ENCODE measurements around the gene MAP3K19. TPM values are rescaled to one million over a fixed set of nuclear protein-coding genes. Genes with fewer than 3 reads are reported as not detected.

MAP3K19 gene
- polyA plus RNA-seq, 1 donor (not counting 4 experiments of a cell fraction or from before 2014, with no cell fraction given) = not detected

DNA sequence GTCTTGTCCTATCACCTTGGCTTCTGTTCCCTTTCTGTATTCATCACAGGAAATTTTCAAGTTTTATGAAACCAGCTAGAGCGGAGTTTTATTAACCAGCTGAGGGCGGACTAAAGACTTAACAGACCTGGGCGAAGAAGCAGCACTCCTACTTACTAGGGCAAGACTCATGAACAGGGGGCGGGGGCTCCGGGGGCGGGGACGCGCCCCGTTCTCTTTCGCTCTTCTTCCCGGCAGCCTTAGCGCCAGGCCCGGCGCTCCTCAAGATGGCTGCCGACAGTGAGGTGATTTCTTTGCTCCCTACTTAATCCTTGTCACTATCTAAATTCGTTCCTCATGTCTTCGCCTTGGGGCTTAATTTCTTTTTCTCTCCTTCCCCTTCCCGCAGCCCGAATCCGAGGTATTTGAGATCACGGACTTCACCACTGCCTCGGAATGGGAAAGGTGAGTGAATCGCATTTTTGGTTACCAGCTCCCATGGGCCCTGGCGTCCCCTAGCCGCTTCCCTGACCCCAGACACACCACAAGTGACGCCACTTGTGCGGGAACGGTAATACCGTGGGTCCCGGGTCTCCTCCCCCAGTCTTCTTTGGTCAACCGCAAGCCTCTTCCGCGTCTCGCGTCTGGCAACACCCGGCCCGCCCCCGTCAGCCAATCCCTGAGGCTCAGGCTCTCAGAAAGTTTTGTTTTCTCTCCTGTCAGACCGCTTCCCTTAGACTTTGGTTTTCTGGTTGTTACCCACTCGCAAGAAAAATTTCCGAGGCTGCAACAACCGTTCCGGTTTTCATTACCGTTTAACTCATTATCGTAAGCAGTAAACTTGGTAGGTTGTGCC lies 5.0 kb upstream of the MAP3K19 start, which contains the start of gene RAB3GAP1:
Gene RAB3GAP1, plus strand, starts transcription at position 251 of the 835 bp plus-strand sequence. Its CDS starts 16 bp downstream, at position 267.
- Histone ChIP-seq H3K9me3 (ENCODE audit: control insufficient read depth, low read depth, low read length) (no peaks in the 10 kb centered on the region), H3K9ac (ENCODE audit: control insufficient read depth, extremely low read depth, insufficient read depth, low read length) (peak within 1 kb of the TSS; percentile 100), H2AFZ (ENCODE audit: control insufficient read depth, low read length) (peak within 1 kb of the TSS; percentile 100), H3K36me3 (ENCODE audit: control insufficient read depth in 2 of 2, extremely low read depth in 1 of 2, insufficient read depth in 2 of 2, low read length in 2 of 2) (no peaks in the 10 kb centered on the region), H3K4me3 (ENCODE audit: control insufficient read depth in 2 of 3, extremely low read depth in 1 of 3, insufficient read depth in 2 of 3, low read depth in 1 of 3, low read length in 3 of 3) (peak within 1 kb of the TSS; percentile 76 to 100 (median 99)), H3K27ac (ENCODE audit: control insufficient read depth, insufficient read depth, low read length) (peak within 1 kb of the TSS; percentile 100), H3K27me3 (ENCODE audit: control insufficient read depth, extremely low read depth, insufficient read depth, low read length) (no peaks in the 10 kb centered on the region), H3K79me2 (ENCODE audit: control insufficient read depth, insufficient read depth, low read length) (peaks cover 45% of the 10 kb centered on the region), H3K9me1 (ENCODE audit: control insufficient read depth, extremely low read depth, insufficient read depth, low read length) (no peaks in the 10 kb centered on the region), H3K4me1 (ENCODE audit: control insufficient read depth, extremely low read depth, insufficient read depth, low read length) (peaks cover 26% of the 10 kb centered on the region), H4K20me1 (ENCODE audit: control insufficient read depth, extremely low read depth, insufficient read depth, low read length) (no peaks in the 10 kb centered on the region), H3K4me2 (ENCODE audit: control insufficient read depth, extremely low read depth, insufficient read depth, low read depth, low read length) (peak within 1 kb of the TSS; percentile 90)
- dilution Hi-C loops (cut with MboI; ENCODE audit: extremely low pct_ligation_motif_present, low sequenced_read_pairs) = no loop called here
- no peak for DNase-seq (ENCODE audit: low read depth, low spot score)
- TF ChIP-seq EZH2 (IDR thresholded peaks at IDR 0.05; ENCODE audit: low read length) = no peak
- TF ChIP-seq, protein P1, sequence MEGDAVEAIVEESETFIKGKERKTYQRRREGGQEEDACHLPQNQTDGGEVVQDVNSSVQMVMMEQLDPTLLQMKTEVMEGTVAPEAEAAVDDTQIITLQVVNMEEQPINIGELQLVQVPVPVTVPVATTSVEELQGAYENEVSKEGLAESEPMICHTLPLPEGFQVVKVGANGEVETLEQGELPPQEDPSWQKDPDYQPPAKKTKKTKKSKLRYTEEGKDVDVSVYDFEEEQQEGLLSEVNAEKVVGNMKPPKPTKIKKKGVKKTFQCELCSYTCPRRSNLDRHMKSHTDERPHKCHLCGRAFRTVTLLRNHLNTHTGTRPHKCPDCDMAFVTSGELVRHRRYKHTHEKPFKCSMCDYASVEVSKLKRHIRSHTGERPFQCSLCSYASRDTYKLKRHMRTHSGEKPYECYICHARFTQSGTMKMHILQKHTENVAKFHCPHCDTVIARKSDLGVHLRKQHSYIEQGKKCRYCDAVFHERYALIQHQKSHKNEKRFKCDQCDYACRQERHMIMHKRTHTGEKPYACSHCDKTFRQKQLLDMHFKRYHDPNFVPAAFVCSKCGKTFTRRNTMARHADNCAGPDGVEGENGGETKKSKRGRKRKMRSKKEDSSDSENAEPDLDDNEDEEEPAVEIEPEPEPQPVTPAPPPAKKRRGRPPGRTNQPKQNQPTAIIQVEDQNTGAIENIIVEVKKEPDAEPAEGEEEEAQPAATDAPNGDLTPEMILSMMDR (optimal IDR thresholded peaks at IDR 0.05 in 1 of 3, IDR thresholded peaks at IDR 0.05 in 1 of 3, conservative IDR thresholded peaks at IDR 0.05 in 1 of 3; ENCODE audit: extremely low read depth in 1 of 3, insufficient read depth in 2 of 3, low read length in 3 of 3) = no peak
- no peak for FAIRE-seq

DNA sequence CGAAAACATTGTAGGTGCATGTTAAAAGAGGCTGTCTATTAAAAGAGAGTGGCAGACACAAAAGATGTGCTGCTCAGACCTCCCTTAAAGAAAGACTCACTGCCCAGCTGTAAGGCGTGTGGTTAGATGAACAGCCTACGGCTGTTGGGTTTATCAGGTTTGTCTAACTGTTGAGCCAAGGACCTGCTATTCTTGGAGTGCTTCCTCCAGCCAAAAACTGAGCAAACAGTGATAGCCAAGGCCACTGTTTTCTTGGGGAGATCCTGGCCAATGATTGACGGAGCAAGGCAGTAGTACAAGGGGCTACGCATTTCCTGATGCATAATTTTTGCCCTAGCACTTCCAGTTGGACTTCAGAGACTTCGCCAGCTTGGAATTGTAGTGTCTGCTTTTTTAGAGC lies 3.4 kb upstream of the MAP3K19 start:
- no peak for FAIRE-seq
- no peak for DNase-seq (ENCODE audit: low read depth, low spot score)
- peak overlapping the region; percentile 12 for H2AFZ ChIP-seq (ENCODE audit: control insufficient read depth, low read length)
- H3K4me3 ChIP-seq (ENCODE audit: control insufficient read depth in 2 of 3, extremely low read depth in 1 of 3, insufficient read depth in 2 of 3, low read depth in 1 of 3, low read length in 3 of 3) = no peak overlapping the region
- no peak for TF ChIP-seq EZH2 (IDR thresholded peaks at IDR 0.05; ENCODE audit: low read length)
- TF ChIP-seq, protein P1 (optimal IDR thresholded peaks at IDR 0.05 in 1 of 3, IDR thresholded peaks at IDR 0.05 in 1 of 3, conservative IDR thresholded peaks at IDR 0.05 in 1 of 3; ENCODE audit: extremely low read depth in 1 of 3, insufficient read depth in 2 of 3, low read length in 3 of 3) = no peak
- no peak overlapping the region for H3K9ac ChIP-seq (ENCODE audit: control insufficient read depth, extremely low read depth, insufficient read depth, low read length)
- H3K9me1 ChIP-seq (ENCODE audit: control insufficient read depth, extremely low read depth, insufficient read depth, low read length) = no peaks in the 10 kb centered on the region
- peaks cover 31% of the 10 kb centered on the region for H3K79me2 ChIP-seq (ENCODE audit: control insufficient read depth, insufficient read depth, low read length)
- H3K27me3 ChIP-seq (ENCODE audit: control insufficient read depth, extremely low read depth, insufficient read depth, low read length) = peaks cover 3% of the 10 kb centered on the region
- dilution Hi-C loops (cut with MboI; ENCODE audit: extremely low pct_ligation_motif_present, low sequenced_read_pairs) = no loop called here
- no peak overlapping the region for H3K4me2 ChIP-seq (ENCODE audit: control insufficient read depth, extremely low read depth, insufficient read depth, low read depth, low read length)
- H3K9me3 ChIP-seq (ENCODE audit: control insufficient read depth, low read depth, low read length) = no peaks in the 10 kb centered on the region
- H3K4me1 ChIP-seq (ENCODE audit: control insufficient read depth, extremely low read depth, insufficient read depth, low read length) = peaks cover 18% of the 10 kb centered on the region
- H3K36me3 ChIP-seq (ENCODE audit: control insufficient read depth in 2 of 2, extremely low read depth in 1 of 2, insufficient read depth in 2 of 2, low read length in 2 of 2) = no peaks in the 10 kb centered on the region
- no peak overlapping the region for H3K27ac ChIP-seq (ENCODE audit: control insufficient read depth, insufficient read depth, low read length)
- no peaks in the 10 kb centered on the region for H4K20me1 ChIP-seq (ENCODE audit: control insufficient read depth, extremely low read depth, insufficient read depth, low read length)
